GM19463 (cell line): ENCODE results near the gene SVOP.
A peak's percentile ranks its signal among the peaks of the same experiment; 100 is the strongest.

ENCODE experiments used
- ATAC-seq: cut with Tn5 transposase; IDR thresholded peaks from one replicate; pipeline ENCODE4 v1.9.1; 2021; ENCODE audit warnings: mild to moderate bottlenecking, moderate library complexity; ENCODE audit not compliant: unreplicated experiment

SVOP gene

DNA sequence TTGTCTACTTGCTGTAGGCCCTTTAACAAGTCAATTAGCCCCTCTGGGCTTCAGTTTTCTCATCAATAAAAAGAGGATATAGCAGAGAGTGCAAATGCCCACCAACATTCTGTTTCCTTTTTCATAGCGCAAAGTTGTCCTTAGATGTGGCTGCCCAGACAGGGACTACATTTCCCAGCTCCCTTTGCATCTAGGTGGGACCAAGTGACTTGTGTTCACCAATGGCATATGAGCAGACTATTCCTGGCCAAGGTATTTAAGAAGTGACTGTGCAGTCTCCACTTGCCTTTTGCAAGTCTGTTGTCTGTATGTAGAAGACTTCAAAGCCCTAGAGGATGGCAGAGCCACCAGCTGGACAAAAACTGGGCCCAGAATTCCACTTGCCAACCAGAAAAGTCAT, 81.3 kb downstream of the SVOP start:
- no peak for ATAC-seq

DNA sequence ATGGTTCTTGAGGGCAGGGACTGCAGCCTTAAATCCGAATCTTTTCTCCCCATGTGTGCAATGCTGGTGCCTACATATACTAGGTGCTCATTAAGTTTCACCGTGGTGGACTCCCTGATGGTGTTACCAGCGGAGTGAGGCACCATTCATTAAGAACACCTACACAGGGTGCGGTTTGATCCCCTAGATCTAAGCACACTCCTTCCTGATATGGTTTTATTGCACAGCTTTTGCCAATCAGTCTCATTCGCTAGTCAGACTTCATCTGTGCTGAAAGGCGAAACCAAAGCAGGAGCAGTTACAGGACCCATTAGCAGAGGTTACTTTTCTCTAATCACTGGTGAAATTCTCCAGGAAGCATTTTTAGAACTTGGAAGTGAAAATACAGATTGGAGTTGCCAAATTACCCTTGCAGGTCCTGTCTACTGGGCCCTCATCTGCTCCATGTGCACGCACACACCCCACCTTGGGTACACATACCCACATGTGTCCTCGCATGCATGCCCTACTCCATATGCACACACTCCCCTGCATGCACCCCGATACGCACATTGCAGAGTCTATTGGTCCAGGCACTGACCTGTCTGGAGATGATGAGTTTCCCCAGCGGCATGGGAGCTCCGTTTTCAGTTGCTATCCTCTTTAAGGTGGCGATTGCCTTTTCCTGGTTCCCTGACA, 82.5 kb downstream of the SVOP start:
- no peak for ATAC-seq

DNA sequence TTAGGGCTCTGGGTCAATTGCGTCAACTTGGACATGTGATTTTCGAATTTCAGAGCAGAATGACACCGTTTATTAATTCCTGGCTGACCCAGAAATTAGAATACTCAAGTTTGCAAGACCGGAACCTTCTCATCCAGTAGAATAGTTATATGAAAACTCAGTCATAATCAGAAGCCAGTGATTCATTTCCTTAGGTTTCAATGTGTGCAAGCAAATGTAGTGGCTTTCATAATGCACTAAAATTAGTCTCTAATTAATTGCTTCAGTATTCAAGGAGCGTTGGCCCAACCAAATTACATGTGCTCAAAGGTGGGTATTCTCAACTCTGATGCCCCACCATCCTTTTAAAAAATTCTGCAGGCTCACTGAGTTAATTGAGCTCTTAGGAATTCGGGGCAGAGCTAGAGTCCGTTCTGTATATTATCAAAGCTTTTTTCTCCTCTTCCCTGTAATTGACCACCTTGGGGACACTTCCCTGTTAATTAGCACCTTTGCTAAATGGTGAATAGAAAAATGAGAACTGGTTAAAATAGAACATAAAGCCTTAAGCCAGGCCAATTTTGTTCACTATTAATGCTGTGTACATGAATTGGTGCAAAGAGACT, 85.6 kb downstream of the SVOP start:
- no peak for ATAC-seq

DNA sequence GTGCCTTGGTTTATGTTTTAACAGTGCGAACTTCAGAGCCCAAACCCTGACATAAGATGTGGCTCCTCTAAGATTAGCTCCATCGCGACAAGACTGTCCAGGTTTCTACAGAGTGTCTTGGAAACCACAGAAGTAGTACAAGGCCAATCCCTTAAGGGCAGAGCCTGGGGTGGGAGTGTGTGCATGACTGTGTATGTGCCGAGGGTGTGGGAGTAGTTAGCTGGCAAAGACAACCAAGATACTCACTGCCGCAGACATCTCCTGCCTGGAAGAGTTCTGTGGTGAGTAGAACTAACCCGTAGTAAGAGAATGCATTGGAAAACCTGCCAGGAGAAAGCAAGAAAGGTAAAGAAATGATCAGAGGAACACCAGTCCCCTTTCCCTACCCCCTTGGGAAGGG, 86.9 kb downstream of the SVOP start:
- no peak for ATAC-seq

DNA sequence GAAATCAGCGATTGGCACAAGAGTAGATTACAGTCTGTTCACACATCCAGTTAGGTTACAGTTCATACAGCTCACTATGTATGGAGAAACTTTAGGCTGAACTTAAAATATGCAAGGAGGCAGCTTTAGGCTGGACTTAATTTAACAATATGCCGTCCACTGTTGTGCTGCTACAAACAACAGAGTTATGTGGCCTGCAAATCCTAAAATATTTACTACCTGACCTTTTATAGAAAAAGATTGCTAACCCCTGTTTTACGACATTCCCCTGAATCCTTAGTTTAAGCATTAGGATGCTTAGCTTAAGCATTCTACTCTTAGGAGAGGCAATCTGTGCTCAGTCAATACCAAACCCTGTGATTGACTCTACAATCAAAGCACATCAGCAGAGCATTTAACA, 90.1 kb downstream of the SVOP start:
- no peak for ATAC-seq

DNA sequence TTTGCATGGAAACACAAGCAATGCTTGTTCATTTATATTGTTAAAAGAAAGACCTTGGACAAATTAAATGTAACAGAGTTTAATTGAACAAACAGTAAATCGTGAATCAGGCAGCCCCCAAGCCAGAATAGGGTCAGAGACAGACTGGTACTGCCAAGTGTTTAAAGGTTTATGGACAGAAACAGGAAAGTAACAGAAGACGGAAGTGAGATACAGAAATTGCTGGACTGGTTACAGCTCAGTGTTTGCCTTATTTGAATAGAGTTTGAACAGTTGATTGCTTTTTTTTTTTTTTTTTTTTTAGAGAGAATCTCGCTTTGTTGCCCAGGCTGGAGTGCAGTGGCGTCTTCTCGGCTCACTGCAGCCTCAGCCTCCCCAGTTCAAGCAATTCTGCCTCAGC, 90.7 kb downstream of the SVOP start:
- peak; percentile 48 for ATAC-seq

DNA sequence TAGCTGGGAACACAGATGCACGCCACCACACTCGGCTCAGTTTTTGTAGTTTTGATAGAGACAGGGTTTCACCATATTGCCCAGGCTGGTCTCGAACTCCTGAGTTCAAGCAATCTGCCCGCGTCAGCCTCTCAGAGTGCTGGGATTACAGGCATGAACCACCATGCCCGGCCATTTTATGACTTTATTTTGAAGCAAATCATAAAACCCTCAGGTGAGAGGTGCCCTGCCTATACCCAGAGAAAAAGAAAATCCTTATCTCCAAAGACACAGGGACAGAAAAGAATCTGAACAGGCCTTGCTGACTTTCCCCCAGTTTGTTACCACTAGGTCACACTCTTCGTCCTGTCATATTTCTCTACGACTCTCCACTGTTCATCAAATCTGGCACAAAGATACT, 92.2 kb downstream of the SVOP start:
- ATAC-seq: no peak

DNA sequence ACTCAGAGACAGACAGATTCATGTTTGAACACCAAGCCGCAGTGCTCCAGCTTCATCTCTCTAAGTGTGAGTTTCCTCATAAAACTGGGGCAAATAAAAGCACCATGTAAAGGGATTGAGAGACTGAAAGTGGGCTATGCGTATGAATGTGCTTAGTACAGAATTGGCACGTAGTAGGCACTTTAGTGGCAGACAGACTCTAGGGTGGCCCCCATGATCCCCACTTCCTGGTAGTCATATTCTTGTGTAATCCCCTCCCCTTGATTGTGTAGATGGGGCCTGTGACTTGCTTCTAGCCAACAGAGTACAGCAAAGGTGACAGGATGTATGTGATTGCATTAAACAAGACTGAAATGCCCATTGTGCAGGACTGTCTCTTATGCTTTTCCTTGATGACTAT, 98.0 kb downstream of the SVOP start:
- ATAC-seq: no peak

DNA sequence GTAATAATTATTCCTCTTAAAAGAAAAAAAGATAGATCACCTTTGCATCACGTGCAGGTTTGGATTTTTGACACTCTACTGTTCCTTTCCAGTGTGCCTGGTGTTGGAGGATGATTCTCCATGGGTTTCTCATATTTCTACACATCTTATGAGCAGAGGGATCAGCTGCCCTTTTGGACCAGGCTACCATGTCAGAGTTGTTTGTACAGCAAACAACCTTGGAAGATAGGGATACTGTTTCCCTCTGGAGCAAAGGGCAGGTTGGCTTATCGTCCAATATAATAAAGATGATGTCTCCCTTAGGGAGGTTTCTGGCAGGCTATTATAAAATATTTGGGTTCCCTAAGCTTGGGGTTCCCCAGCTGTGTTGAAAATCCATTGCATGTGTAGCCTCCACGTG, 98.9 kb downstream of the SVOP start:
- ATAC-seq: no peak

DNA sequence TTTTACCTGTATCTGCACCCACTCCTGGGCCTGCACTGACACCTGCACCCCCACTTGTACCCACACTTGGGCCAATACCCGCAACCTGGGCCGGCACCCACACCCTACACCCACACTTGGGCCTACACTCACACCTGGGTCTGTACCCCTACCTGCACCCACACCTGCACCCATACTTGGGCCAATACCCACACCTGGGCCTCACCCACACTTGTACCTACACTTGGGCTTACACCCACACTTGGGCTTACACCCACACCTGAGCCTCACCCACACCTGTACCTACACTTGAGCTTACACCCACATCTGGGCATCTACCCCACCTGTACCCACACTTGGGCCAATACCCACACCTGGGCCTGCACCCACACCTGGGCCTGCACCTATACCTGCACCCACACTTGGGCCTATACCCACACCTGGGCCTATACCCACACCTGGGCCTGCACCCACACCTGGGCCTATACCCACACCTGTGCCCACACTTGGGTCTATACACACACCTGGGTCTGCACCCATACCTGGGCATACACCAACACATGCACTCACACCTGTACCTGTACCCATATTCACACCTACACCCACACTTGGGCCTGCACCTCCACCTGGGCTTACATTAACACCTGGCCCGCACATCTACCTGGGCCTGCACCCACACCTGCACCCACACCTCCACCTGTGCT, 101.8 kb downstream of the SVOP start:
- no peak for ATAC-seq

DNA sequence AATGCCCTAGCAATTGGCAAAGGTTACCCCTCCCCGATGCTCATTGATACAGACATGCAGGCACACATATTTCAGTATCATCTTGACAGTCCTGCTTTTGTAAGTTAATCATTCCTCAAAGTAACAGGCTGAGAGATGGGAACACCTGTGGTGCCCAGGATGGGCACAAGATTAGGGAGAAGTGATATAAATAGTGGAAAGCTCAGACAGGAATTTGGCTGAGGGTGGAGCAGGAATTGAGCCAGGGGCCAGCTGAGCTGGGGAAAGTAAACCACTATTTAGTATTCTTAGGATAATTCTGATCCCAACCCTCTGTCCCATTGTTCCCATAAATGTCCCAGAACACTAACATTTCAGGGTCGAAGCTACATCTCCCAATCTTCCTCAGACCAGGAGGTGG, 102.7 kb downstream of the SVOP start:
- no peak for ATAC-seq

DNA sequence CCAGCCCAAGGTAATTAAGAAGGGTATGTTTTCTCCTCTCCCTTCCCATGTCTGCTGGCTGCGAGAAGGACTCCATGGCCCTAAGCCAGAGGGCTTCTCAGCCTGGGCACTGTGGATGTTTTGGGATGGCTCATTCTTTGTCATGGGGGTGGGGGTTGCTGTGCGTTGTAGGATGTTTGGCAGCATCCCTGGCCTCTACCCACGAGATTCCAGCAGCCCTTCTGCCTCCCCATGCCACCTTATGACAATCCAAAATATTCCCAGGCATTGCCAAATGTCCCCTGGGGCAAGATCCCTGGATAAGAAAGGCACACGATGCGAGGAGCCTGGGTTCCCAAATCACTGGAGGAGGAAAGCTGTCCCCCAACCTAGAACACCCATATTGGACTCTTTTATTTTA, 104.5 kb downstream of the SVOP start:
- ATAC-seq: no peak

DNA sequence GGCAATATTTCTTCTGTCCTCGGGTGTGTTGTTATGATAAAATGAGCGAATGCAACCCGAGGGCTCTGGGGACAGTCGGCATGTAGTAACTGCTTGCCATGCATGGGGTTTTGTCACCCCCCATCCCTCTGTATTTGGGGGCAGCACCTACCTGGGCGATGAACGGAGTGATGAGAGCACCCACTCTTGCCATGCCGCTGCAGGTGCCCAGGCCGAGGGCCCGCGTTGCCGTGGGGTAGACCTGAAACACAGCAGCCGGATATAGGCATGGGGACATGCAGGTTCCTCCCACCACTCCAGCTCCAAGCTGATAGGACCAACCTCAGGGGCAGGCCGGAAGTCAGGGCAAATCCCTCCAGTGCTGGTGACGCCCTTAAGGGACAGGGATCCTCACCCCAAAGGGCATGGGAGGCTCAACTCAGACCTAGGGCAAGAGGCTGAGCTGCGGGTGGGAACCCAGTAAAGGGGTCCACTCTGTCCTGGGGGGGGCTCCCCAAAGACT, 105.2 kb downstream of the SVOP start:
- no peak for ATAC-seq

DNA sequence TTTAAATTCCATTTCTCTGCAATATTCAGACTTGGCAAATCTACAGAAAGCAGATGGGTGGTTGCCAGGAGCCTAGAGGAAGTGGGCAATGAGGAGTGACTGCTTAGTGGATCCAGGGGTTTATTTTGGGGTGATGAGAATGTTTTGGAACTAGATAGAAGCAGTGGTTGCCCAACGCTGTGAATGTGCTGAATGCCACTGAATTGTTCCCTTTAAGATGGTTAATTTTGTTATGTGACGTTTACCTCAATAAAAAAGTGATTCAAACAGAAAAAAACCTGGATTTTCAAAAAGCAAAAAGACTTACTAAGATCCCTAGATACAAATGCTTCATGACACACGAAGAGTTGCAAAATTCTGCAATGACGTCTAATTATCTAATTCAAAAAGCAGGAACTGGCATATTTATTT, 106.7 kb downstream of the SVOP start:
- no peak for ATAC-seq

DNA sequence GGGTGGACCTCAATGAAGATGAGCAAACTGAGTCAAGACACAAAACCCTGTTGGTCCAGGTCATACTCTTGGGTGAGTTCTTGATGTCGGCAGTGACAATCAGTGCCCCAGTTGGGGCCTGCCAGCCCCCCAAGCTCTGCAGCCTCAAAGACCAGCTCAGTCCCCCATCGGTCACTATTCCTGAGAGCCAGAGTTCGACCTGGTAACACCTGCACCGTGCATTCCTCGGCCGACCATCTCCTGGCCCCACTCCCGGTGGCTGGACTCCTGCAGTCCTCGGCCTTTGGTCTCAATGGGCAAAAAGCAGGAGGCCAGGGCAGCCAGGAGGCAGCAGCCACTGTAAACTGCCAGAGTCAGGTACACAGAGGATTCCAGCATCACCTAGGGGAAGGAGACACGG, 108.5 kb downstream of the SVOP start:
- ATAC-seq: no peak

DNA sequence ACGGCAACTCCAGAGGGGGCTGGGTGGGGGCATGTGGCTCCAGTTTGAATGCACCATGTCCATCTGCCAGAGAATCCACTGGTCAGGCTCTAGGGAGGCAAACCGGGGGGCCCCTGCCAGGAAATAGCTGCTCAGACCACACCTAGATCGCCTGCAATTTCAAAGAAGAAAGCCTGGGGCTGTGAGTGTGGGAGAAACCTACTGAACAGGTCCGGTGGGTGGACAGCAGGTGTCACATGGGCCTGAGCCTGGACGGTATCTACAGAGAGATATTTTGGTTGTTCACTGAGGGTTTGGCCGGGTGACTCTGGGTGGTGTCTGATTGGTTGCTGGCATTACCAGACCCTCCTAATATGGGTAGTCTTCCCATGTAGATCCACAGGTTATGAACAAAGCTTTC, 109.0 kb downstream of the SVOP start:
- ATAC-seq: no peak

DNA sequence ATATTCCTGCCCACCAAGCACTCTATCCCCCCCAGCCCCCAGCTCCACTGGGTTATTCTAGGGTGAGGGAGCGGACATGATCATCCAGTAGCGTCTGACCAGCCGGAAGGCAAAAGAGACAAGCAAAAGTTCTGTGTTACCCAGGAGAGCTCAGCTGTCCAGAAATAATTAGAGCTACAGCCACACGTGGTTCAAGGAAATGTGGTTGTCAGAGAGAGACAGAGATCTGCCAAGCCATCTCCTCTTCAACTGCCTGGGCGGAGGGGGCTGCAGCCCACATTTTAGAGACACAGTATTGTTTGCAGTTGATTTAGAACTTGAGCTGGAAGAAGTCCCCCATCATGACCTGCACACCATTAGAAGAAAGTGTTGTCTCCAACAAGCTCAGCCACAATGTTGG, 110.5 kb downstream of the SVOP start:
- no peak for ATAC-seq

DNA sequence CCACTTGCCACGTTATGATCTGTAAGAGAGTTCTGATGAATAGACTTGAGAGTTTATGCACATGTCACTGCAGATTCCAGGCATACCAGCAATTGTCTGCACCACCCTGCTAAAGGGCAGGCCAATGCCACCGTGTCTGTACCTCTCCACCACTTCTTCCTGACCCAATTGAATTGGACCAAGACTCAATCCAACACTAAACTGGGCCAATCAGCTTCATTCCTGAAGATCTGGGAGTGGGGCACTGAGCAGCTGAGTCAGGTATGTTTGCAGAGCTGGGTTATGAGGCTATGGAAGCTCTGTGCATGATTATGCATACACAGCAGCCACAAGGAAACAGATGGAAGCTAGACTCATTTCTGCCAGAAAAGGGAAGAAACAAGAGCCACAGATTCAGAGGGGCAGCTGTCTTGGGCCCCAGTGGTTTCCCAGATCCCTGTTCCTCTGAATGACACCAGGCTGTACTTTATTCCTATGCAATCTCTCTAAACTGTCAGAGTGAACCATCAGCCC, 113.0 kb downstream of the SVOP start:
- ATAC-seq: no peak

DNA sequence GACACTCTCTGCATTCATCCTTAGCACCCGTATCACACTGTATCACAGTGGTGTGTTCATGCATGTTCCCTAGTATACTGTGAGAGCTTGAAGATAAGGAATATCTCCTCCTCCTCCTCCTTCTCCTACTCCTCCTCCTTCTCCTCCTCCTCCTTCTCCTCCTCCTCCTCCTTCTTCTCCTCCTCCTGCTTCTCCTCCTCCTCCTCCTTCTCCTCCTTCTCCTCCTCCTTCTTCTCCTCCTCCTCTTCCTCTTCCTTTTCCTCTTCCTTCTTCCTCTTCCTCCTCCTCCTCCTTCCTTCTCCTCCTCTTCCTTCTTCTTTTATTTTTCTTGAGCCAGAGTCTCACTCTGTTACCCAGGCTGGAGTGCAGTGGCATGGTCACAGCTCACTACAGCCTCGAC, 113.9 kb downstream of the SVOP start:
- ATAC-seq: no peak

DNA sequence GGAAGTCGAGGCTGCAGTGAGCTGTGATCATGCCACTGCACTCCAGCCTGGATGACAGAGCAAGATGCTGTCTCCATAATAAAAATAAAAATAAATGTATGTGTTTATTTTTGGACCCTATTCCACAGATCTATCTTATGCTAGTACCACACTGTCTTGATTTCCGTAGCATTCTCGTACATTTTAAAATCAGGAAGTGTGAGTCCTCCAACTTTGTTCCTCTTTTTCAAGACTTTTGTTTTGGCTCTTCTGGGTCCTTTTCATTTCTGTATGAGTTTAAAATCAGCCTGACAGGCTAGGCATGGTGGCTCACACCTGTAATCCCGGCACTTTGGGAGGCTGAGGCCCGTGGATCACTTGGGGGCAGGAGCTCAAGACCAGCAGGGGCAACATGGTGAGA, 115.1 kb downstream of the SVOP start:
- ATAC-seq: no peak

DNA sequence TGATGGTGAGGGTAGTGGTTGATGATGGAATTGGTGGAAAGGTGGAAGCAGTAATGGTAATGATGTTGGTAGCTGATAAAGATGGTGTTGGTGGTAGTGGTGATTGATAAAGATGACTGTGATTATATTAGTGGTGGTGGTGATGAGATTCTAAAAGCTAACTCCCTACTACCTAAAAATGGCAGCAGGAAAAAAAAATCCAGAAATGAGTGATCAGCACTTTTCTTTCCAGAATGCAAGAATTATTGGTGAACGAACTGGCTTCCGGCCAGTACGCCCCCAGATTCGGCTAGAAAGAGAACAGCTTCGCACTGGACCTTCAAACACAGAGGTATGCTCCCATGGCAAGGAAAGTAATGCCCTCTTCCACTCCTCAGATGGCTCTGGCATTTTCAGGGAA, 121.7 kb downstream of the SVOP start:
- no peak for ATAC-seq

DNA sequence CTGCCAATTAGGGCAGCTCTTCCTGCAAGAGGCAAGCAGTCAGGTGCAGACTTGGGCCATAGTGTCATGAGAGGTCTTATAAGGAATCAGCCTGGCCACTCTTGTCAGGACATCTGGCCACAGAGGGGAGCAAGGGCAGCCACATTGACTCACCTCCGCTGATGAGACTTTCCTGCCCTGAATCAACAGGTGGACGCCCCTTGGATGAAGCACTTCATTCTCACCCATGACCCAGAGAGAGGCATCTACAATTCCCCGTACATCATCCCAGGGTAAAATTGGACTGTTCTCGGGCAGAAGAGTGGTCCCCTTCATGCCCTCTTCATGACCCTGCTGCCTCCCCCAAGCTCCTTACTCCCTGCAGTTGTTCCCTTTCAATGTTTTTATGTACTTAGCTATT, 124.1 kb downstream of the SVOP start:
- no peak for ATAC-seq
